ENCODE data around the gene MBNL3.

MBNL3 gene

DNA sequence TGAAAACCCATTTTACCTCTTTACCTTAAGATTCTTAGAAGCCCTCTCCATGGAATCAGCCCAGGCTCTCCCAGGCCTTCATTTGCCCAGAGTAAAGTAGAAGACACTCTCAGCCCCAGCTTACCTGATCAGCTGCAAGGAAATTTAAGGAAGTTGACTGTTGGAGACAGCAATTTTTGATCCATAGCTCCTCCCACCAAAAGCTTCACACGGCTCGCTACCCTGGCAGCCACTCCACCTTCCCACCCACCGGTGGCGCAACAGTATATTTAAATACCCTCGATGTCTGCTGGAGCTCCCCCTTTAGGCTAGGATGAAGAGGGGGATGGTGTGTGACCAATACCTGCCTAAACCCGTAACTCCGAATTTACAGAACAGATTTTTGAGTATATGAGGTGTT is 75.4 kb downstream of the MBNL3 start:
- DNase-seq: no peak

DNA sequence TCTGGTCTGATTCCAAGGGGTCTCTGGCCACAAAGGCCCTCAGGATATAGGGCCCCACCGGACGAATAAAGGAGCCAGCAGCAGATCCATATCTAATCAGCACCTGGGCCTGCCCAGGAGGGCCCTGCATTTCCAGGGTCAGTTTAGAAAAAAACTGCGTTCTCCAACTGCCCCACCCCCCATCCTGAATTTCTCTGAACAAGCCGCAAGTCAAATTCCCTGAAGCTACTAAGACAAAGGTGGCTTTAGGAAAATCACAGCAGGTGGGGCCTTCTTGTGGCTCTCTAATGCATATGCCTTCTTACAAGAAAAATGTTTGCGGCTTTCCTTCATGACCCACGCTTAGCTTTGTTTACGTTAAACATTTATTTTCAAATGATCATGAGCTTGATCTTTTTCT is 76.6 kb downstream of the MBNL3 start:
- no peak for DNase-seq

DNA sequence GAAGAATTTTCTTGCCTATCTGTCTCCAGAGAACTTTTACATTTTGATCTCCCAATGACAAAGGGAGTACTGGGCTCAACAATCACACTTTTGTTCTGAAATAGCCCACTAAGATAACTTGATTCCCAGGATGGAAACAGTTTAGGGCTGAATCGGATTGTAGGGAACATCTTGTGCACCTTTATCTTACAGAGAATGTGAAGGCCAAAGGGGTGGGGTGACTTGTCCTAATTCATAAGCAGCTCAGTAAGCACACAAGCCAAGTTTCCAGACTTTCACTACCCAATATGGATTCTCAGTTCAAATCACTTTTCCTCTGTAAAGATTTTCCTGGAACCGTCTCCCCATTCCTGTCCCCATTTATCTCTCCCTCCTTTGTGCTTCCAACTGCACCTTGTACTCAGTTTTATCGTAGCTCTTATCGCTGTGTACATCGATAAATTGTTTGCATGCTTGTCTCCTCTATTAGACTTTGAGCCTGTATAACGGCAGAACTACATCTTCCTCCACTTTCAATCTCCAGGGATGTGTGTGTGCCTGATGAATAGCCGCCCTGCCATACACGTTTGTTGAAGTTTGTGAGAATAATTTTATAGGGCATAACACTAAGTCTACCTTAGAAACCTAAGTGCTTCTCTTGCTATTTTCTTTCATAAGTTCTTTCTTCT is 77.4 kb downstream of the MBNL3 start:
- no peak for DNase-seq

DNA sequence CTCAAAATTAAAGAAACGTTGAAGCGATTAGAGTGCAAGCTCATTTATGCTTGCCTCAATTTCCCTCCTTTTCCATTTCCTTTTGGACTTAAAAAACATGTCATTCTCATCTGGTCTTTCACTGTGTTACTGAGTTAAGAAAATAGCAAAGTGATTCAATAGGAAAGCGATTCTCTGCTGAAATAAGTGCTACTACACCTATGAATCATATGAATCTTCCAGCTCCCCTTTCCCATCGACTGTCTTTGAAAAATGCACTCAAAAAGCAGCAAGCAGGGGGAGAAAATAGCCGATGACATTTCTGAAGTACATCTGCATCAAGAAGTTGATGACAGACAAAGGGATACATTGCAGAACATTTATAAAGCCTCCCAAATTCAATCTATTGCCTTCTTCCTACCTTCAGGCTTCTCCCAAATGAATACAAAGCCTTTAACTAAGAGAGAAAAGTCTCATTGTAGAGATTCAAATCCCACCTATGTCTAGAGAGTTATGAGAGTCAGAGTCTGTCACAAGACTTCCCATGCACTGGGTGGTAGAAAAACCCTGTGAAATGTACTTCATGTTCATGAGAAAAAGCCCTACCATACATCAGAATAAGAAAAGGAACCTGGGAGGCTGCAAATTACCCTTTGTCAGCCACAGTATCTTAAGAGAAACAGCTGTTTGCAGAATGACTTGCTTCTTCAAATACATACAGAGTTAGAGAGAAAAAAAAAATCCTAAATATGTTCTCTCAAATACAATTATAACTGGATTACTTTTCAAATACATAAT is 78.9 kb downstream of the MBNL3 start:
- DNase-seq: no peak

DNA sequence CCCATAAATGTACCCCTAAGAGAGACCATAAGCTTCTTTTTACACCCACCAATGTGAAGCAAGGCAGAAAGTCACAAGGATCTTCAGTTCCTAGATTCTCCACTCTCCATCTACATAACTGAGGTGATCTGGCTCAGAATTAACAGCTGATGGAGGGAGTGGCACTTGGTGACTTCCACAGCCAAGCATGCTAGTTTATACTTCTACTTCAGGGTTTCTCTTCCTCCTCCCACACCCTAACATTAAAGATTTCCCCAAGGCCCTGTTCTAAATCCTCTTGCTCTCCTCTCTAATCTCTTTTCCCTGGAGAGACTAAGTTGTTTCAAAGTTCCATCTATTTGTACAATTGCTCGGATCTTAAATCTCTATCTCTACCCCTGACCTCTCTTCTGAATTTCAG is 81.1 kb downstream of the MBNL3 start:
- DNase-seq: no peak

DNA sequence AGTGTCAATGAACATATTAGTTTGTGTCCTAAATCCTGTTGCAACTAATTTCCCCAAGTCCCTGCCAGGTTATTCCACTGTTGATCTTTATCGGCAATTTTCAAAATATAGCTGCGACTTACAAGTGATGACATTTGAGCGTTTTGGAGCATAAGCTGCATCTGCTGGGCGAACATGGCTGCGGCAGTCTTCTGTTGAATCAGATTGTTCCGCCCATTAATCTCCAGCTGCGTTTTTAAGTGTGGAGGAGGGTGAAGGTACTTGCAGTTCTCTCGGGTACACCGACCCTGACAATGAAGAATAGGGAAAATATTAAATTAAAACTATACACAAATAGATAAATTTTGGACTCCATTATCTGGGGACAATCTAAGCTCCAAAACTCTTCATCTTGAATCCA is 82.7 kb downstream of the MBNL3 start:
- no peak for DNase-seq

DNA sequence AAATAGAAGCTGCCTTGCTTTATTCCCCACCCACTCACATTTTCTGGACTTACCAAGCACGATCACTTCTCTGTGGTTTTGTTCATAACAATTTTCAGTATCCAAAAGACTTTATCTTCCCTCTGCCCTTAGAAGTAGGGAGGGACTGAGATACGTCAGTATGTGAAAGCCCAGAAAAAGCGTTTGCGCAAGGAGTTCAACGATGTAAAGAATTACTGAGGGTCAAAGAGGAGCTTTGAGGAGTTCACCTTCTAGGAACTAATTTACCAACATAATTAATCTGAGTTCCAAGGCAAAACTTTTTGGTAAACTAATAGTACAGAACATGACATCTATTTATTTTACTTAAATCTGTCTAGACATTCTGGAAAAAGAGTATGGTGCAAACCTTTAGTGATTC is 84.6 kb downstream of the MBNL3 start:
- DNase-seq: no peak

DNA sequence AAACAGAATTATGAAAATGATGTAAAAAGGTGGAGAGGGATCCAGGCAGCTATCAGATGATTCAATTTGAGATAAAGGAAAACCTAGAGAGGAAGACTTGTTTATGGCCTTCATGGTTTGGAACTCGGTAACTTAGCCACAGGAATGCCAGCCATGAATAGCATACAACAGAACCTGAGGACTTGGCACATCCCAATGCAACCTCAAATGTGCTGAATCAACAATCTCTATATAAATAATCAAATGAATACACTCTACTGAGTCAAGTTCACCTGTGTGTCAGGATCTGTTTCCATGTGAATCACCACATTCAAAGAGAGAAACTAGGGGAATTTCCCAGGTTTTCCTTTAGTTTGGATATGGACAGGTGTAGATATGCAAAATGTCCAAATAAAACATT is 86.9 kb downstream of the MBNL3 start:
- no peak for DNase-seq

DNA sequence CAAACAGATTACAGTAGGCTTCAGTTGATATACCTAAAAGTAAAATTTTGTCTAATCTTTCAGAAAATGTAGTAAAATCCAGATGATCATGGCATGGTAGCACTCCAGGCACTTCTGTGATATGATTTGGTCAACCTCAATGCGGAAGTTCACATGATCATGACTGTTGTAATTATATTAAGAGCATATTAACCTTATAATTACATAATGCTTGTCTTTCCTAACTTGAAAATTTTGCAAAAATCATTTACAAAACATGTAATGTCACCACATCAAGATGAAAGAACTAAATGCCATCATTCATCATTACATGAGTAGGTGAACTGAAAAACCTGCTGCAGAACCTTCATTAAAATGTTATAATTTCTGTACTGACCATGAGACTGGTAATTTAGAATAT is 88.1 kb downstream of the MBNL3 start:
- no peak for DNase-seq

DNA sequence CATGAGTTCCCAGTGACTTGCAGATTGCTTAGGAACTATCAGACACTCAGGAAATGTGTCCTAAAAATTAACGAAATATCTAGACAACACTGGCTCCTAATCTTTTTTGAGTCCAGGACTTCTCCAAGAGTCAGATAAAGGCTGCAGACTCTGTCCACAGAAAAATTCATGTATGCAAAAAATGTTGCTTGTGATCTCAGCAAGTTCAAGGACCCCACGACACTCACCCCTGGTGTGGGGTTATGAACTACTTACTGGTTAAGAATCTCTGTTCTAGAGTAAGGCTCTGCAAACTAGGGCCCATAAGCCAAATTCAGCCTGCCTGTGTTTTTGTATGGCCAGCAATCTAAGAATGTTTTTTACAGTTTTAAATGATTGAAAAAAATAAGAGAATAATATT is 93.2 kb downstream of the MBNL3 start:
- DNase-seq: no peak

DNA sequence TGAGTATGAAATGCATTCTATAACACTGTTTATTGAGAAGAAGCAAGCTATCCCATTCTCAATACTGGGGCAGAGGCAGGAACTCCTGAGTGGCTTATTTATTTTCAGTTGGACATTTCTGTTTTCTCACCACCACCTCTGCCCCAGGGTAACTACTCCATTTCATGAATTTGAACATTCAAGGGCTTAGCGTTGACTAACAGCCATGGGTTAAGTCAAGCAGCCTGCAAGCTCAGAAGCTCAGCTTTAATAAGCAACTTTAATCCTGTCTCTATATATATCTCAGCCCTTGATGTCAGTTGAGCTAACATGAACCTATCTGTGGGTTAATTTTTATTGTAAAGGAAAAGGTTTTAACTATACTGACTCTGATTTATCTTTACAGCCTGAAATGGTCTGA is 93.8 kb downstream of the MBNL3 start:
- DNase-seq: no peak

DNA sequence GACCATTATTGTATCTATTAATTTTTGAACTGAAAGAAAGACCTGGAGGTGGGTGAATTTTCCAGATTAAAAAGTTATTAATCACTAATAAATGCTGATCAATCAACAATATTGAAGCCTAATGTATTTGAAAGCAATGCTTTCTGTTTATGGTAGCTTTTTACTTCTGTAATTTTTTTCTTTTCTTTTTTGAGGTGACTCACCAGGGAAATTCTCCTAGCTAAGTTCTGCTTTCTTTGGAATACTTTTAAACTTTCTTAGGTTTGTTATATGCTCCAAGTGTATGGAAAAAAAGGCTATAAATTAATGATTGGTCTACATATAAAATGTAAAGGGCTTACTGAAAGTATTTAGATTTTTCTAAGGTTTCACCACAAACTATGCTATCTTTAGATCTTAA is 94.2 kb downstream of the MBNL3 start:
- DNase-seq: no peak

DNA sequence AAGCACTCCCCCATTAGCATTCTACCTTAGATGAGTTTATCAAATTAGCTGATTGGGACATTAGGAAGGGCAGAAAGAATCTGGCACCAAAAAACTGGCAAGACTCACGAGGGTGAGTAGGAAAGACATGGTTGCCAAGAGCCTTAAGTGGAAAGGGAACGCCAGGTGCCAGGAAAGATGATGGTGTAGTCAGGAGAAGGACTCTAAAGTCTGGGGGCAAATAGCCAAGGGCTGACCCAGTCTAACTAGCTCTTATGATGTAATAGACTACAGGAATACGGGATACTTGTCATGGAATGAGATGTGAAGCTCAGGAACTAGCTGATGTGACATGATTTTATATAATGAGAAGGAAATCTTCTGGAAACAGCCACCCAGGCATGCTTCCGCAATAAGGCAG is 94.8 kb downstream of the MBNL3 start:
- no peak for DNase-seq

DNA sequence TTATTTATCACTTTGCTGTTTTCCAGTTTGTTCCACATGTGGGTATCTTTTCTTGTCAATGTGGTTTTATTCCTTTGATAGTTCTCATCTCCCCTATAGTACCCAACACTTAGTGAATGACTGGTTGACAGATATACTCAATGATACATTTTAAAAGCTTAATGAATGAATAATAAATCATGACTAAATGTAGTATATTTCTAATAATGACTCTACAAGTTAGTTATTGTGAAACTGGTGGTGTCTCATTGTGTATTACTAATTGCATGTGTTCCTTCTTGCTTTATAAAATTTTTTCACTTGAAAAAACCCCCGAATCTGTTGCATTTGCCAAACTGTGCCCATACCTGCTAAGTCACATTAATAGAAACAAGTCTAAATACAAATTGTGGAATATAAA is 95.4 kb downstream of the MBNL3 start:
- no peak for DNase-seq

DNA sequence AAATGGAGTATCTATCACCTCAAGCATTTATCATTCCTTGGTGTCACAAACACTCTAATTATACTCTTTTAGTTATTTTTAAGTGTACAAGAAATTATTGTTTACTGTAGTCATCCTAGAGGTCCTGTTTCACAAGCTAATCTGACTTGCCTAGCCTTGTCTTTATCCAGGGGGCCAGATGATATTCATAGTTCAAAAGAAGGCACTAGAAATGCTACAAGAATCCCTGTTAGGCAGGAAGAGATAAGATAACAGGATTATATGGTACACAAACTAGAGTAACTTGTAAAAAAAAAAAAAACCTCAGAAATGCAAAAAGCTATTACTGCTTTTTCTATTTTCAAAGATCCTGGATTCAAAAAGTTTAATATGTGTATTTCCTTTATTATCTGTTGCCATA is 95.8 kb downstream of the MBNL3 start:
- no peak for DNase-seq

DNA sequence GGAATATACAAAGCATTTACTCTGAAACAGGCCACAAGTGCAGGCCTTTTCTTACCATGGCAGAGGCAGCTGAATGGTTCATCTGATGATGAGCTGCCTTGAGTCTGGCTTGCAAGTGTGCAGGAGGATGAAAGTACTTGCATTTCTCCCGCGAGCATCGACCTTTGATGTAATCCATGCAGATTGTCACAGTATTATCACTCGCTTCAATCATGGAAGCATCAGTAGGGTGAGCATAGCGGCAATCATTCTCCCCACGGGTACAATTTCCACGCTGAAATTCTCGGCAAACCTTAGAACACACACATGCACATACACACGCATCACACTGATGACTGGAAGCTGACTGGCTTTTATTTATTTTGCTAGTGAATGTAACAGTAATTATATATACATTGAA is 98.0 kb downstream of the MBNL3 start:
- DNase-seq: no peak

DNA sequence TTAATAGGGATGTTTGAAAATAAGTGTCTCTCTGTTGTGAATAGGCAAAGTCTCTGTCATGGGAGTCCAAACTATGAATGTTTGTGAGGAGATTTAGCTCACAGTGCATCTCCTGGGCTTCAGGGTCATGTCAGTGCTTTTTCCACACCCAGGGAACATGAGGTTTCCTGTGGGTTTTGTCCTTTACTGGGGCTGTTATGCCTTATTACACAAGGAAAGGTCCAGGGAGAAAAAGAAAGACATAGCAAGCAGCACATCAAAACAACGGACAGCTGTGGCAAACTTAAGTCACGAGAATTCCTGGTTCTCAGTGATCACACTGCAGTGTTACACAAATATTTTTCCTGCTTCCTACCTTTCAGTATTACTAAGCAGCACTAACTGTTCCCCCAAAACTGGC is 99.4 kb downstream of the MBNL3 start:
- no peak for DNase-seq

DNA sequence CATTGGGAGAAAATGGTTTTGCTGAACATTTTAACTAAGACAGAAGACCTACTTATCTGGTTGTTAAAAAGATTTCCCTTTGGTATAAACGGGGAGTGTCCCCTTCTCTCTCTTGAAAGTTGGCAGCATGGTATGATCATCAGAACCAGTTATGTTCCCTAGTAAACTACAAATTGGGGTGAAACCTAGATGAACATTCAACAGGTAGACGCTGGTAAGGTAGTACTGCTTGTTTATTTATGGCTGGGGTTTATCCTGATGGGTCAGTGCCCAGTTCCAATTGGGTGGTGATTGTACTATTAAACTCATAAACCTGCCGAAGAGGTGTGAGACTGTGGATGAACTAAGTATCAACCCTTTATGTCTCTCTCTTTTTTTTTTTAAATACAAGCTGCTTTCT is 100.5 kb downstream of the MBNL3 start:
- DNase-seq: no peak

DNA sequence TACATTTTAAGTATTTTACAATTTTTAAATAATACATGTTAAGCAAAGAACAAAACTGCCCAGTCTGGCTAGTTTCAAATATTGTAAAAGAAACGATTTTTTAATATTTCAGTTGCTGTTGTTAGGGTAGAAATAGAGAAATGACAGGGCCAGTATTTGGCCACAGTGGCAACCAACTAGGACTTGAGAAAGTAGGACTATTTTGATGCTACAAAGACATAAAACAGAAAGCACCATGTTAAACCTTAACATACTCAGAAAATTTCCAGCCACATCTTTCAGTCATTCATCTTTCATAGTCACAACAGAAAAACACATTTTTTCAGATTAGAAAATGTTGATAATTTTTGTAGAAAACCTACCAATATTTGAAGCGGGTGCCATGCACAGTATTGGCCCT is 104.5 kb downstream of the MBNL3 start:
- no peak for DNase-seq

DNA sequence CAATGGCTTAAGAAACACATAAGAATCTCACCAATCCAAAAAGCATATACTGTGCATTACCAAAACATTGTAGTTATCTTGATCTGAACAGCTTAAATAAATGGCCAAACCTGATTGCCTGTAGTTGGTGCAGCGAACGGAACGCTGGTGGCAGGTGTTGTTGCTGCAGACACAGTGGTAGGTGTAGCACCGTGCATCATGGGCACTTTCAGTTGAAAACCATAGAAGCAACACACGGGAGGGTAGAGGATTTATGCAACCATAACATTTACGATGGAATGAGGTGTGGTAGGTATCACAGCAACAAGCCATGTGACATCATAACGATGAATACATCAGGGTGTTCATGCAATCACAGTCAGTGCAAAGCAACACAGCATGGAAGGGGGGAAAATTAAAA is 106.8 kb downstream of the MBNL3 start:
- DNase-seq: no peak

DNA sequence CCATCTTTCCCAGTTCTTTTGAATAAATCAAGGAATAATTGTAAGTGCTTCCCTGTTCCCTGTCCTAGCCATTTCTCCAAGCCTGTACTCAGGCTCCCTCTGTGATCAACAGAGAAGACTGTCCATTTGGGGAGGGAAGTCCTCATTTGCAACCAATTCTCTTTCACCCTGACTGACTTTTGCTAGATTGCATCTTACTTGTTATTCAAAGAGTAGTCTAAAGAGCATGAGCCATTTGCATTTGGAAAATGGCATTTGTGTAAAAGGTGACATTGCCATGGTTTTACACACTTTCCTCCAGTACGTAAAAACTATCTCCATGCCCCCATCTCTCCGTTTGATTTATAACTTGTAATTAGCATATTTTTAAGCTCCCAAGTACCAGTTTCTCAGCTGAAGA is 110.6 kb downstream of the MBNL3 start:
- DNase-seq: no peak

DNA sequence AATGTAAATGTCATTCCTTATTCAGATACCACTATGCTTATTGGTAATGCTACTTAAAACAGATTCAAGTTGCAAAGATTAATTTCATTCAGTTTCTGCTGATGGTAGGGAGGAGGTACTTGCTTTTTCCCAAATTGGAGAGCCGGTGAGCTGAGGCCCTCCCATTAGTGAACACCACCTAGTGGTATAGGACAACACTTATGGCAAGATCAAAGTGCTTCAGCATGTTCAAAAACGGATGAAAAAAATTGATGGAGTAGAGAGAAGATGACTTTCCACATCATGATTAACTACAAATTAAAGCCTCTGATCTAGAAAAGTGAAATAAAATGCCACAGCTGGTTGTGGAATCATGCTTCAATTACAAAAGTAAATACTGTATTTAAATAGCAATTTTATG is 112.9 kb downstream of the MBNL3 start:
- no peak for DNase-seq

DNA sequence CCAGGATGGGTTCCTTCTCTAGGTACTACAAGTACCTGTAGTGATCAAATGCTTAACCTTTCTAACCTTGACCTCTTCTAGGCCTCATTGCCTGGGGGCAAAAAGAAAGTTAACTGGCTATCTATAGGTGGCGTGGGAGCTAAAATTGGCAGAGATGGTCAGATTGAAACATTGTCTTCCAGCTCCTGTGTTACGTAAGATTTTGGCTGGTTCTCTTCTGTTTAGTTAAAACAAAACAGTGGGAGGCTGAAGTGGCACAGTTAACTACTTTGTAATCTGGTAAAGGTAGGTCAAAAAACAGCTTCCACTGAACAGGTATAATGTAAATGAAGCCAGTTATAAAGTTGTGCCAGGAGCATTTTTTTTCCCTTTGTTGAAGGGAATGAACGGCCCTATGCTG is 115.2 kb downstream of the MBNL3 start:
- DNase-seq: no peak

DNA sequence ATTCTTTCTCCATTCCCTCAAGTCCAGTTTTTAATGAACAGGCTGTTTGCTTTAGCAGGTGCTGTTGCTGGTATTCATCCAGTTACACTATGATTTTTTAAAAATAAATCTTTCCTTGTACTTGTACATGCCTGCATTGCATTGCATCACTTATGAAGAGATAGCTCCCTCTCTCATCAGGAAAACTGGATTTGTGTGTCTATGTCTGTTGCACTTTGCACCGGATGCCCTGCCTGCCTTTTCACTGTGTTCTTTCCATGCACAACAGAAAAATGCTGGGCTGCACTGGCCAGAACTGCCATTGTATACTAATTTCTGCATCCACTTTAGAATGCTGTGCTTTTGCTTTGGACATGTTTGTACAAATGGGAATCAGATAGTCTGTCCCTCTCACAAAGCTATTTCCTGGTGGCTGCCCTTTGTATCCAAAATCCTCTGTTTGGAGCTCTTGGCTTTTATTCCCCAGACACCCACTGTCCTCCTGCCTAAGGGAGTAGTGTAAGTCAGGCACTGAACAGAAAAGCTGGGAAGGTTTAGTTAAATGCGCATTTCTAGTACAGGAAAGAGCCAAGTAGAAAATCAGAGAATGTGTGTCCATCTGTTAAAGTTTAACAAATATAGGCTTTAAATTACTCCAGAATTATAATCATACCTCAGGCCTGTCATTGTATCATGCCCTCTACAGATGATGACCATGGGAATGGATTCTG is 119.1 kb downstream of the MBNL3 start:
- DNase-seq: no peak
